Measurements from ENCODE around the gene PLK2.

GRCh38 chr5:58504766-58505165 is 44.9 kb upstream of the PLK2 start:
- TF ChIP-seq CTCF (IDR thresholded peaks at IDR 0.05) = no peak
- TF ChIP-seq POLR2A (IDR thresholded peaks at IDR 0.05; ENCODE audit: low read depth) = no peak

All from esophagus muscularis mucosa (tissue), 3 donors.